ENCODE measurements around the gene EPM2A.

EPM2A gene

GRCh38 chr6:145601397-145601796 lies 133.9 kb downstream of the EPM2A start:
- no peaks in the 10 kb centered on the region for H3K27me3 ChIP-seq (ENCODE audit: low read length)

GRCh38 chr6:145600299-145600698 lies 135.0 kb downstream of the EPM2A start:
- Histone ChIP-seq H3K79me2 (ENCODE audit: insufficient read depth, low read length) (no peaks in the 10 kb centered on the region), H2AFZ (ENCODE audit: low read depth, low read length, severe bottlenecking) (no peak overlapping the region), H3K9ac (ENCODE audit: low read length) (no peak overlapping the region), H3F3A (ENCODE audit: insufficient read depth) (no peaks in the 10 kb centered on the region), H4K20me1 (ENCODE audit: low read depth, low read length) (no peaks in the 10 kb centered on the region), H3K4me3 (ENCODE audit: insufficient read depth, low read length, poor library complexity, severe bottlenecking) (no peak overlapping the region), H3K27me3 (ENCODE audit: low read length) (no peaks in the 10 kb centered on the region), H3K36me3 (ENCODE audit: low read length) (no peaks in the 10 kb centered on the region), H3K9me3 (ENCODE audit: insufficient read depth, low read length) (no peaks in the 10 kb centered on the region), H3K9me2 (replicated peaks; ENCODE audit: insufficient read depth, low read length) (no peaks in the 10 kb centered on the region), H3K4me2 (ENCODE audit: low read depth, low read length, poor library complexity, severe bottlenecking) (no peak overlapping the region), H3K27ac (ENCODE audit: low read depth, low read length) (no peak overlapping the region)
- TF ChIP-seq CTCF (IDR thresholded peaks at IDR 0.05; ENCODE audit: insufficient read depth, low read length, poor library complexity, severe bottlenecking) = no peak
- no peak for TF ChIP-seq EZH2phosphoT487 (conservative IDR thresholded peaks at IDR 0.05; ENCODE audit: low read length)

More at GRCh38 chr6:145601397-145601796, 133.9 kb downstream of the EPM2A start:
- no peak overlapping the region for H2AFZ ChIP-seq (ENCODE audit: low read depth, low read length, severe bottlenecking)
- no peak overlapping the region for H3K4me2 ChIP-seq (ENCODE audit: low read depth, low read length, poor library complexity, severe bottlenecking)
- H3K9ac ChIP-seq (ENCODE audit: low read length) = no peak overlapping the region
- no peak for TF ChIP-seq EZH2phosphoT487 (conservative IDR thresholded peaks at IDR 0.05; ENCODE audit: low read length)
- no peak for TF ChIP-seq CTCF (IDR thresholded peaks at IDR 0.05; ENCODE audit: insufficient read depth, low read length, poor library complexity, severe bottlenecking)
- no peak overlapping the region for H3K27ac ChIP-seq (ENCODE audit: low read depth, low read length)
- H3K9me2 ChIP-seq (replicated peaks; ENCODE audit: insufficient read depth, low read length) = no peaks in the 10 kb centered on the region
- H3K36me3 ChIP-seq (ENCODE audit: low read length) = no peaks in the 10 kb centered on the region
- no peaks in the 10 kb centered on the region for H3K9me3 ChIP-seq (ENCODE audit: insufficient read depth, low read length)
- H3F3A ChIP-seq (ENCODE audit: insufficient read depth) = no peaks in the 10 kb centered on the region
- no peaks in the 10 kb centered on the region for H3K79me2 ChIP-seq (ENCODE audit: insufficient read depth, low read length)
- no peaks in the 10 kb centered on the region for H4K20me1 ChIP-seq (ENCODE audit: low read depth, low read length)
- no peak overlapping the region for H3K4me3 ChIP-seq (ENCODE audit: insufficient read depth, low read length, poor library complexity, severe bottlenecking)

- no peak overlapping the region for H2AFZ ChIP-seq (ENCODE audit: low read depth, low read length, severe bottlenecking)
- H4K20me1 ChIP-seq (ENCODE audit: low read depth, low read length) = no peaks in the 10 kb centered on the region
- H3K4me2 ChIP-seq (ENCODE audit: low read depth, low read length, poor library complexity, severe bottlenecking) = no peak overlapping the region
- no peaks in the 10 kb centered on the region for H3K79me2 ChIP-seq (ENCODE audit: insufficient read depth, low read length)
- TF ChIP-seq CTCF (IDR thresholded peaks at IDR 0.05; ENCODE audit: insufficient read depth, low read length, poor library complexity, severe bottlenecking) = no peak
- TF ChIP-seq EZH2phosphoT487 (conservative IDR thresholded peaks at IDR 0.05; ENCODE audit: low read length) = no peak
- no peaks in the 10 kb centered on the region for H3K27me3 ChIP-seq (ENCODE audit: low read length)
- no peak overlapping the region for H3K9ac ChIP-seq (ENCODE audit: low read length)
- H3K9me2 ChIP-seq (replicated peaks; ENCODE audit: insufficient read depth, low read length) = no peaks in the 10 kb centered on the region
- no peak overlapping the region for H3K4me3 ChIP-seq (ENCODE audit: insufficient read depth, low read length, poor library complexity, severe bottlenecking)
- 0 out of 2 replicates have a peak, but pooled peaks cover 3% of the 10 kb centered on the region for H3F3A ChIP-seq (ENCODE audit: insufficient read depth)
- H3K9me3 ChIP-seq (ENCODE audit: insufficient read depth, low read length) = no peaks in the 10 kb centered on the region
- H3K27ac ChIP-seq (ENCODE audit: low read depth, low read length) = no peak overlapping the region
- H3K36me3 ChIP-seq (ENCODE audit: low read length) = no peaks in the 10 kb centered on the region
Observed at GRCh38 chr6:145588981-145589380, 146.3 kb downstream of the EPM2A start.
